CD4-positive, alpha-beta memory T cell (primary cell): ENCODE results near the gene AKNA. TPM values are rescaled to one million over a fixed set of nuclear protein-coding genes. Genes with fewer than 3 reads are reported as not detected.
"Not testable (repeated sequence)": the region's sequence is repeated elsewhere in the genome, so short reads cannot be mapped to it uniquely, and the experiment has no call there.

Experiments
- CTCF ChIA-PET: fragments of 350-600 bp; sonication (Branson Sonifier 250); formaldehyde crosslinking; loops from one replicate; lab custom pipeline; 2021; ENCODE audit warnings: inconsistent platforms; ENCODE audit not compliant: partially characterized antibody; lab: Charles Lee
- POLR2A ChIA-PET: fragments of 350-600 bp; sonication (Branson Sonifier 250); formaldehyde crosslinking; loops from one replicate; lab custom pipeline; 2021; ENCODE audit not compliant: partially characterized antibody; lab: Charles Lee
- DNase-seq, 5 donors: peaks; one replicate each; pipeline versions ENCODE4 v3.0.0 to v3.0.0-alpha.2; 2020 to 2022; ENCODE audit warnings: mixed read lengths in 1 of 5
- H3K27ac ChIP-seq: one replicate; pipeline ENCODE4 v1.7.0; 2013; ENCODE audit warnings: low read depth, low read length
- H3K27me3 ChIP-seq: 2 replicates; pipeline ENCODE4 v1.7.0; 2013; ENCODE audit warnings: mild to moderate bottlenecking, low read length, moderate library complexity; ENCODE audit not compliant: insufficient read depth
- H3K36me3 ChIP-seq: 2 replicates; pipeline ENCODE4 v1.7.0; 2013; ENCODE audit warnings: mild to moderate bottlenecking, low read length, moderate library complexity; ENCODE audit not compliant: insufficient read depth
- H3K4me1 ChIP-seq: 2 replicates; pipeline ENCODE4 v1.7.0; 2013; ENCODE audit warnings: mild to moderate bottlenecking, low read length, moderate library complexity; ENCODE audit not compliant: insufficient read depth
- H3K4me3 ChIP-seq, 2 donors: one replicate each; pipeline ENCODE4 v1.7.0; 2013; ENCODE audit warnings: low read length in 2 of 2, mild to moderate bottlenecking in 1 of 2
- H3K9me3 ChIP-seq, 2 donors: one replicate each; pipeline ENCODE4 v1.7.0; 2013; ENCODE audit warnings: low read length in 2 of 2, control low read depth in 1 of 2; ENCODE audit not compliant: control insufficient read depth in 1 of 2
- H3K27ac Mint-ChIP-seq, 7 donors: one replicate each; pipeline ENCODE4 v1.8.0; 2020 to 2021; ENCODE audit warnings: mixed read lengths in 7 of 7, mild to moderate bottlenecking in 6 of 7, inconsistent platforms in 3 of 7, moderate library complexity in 3 of 7
- H3K27me3 Mint-ChIP-seq, 2 donors: one replicate each; pipeline ENCODE4 v1.8.0; 2020 to 2021; ENCODE audit warnings: mixed read lengths in 2 of 2
- H3K36me3 Mint-ChIP-seq, 2 donors: one replicate each; pipeline ENCODE4 v1.8.0; 2020 to 2021; ENCODE audit warnings: mixed read lengths in 2 of 2, inconsistent platforms in 1 of 2, mild to moderate bottlenecking in 1 of 2
- H3K4me1 Mint-ChIP-seq, 4 donors: one replicate each; pipeline ENCODE4 v1.8.0; 2020 to 2021; ENCODE audit warnings: mixed read lengths in 4 of 4, mild to moderate bottlenecking in 1 of 4
- H3K4me3 Mint-ChIP-seq, 8 donors: one replicate each; pipeline ENCODE4 v1.8.0; 2020 to 2021; ENCODE audit warnings: mixed read lengths in 8 of 8, mild to moderate bottlenecking in 7 of 8, moderate library complexity in 6 of 8, inconsistent platforms in 3 of 8
- H3K9me3 Mint-ChIP-seq, 8 donors: one replicate each; pipeline ENCODE4 v1.8.0; 2020 to 2021; ENCODE audit warnings: mixed read lengths in 8 of 8, mild to moderate bottlenecking in 5 of 8, inconsistent platforms in 3 of 8, moderate library complexity in 1 of 8
- intact Hi-C: fragments of 100-400 bp; cut with micrococcal nuclease; formaldehyde crosslinking; loops from one replicate; pipeline ENCODE4 v1.15.1; 2023
- polyA plus RNA-seq, 2 donors: library from polyadenylated mRNA; unstranded; fragments of 300-500 nt; fragmentation: Illumina TruSeq; gene quantifications; one replicate each; pipeline ENCODE4 v1.2.3, GENCODE V29; 2021
- total RNA-seq, 2 experiments: library from RNA; stranded (reverse); gene quantifications; one replicate each; pipeline ENCODE4 v1.2.3, GENCODE V29; 2021

AKNA gene
- total and polyA plus RNA-seq, 4 experiments from 2014 or later = 1.9 to 375 (median 205) TPM

DNA sequence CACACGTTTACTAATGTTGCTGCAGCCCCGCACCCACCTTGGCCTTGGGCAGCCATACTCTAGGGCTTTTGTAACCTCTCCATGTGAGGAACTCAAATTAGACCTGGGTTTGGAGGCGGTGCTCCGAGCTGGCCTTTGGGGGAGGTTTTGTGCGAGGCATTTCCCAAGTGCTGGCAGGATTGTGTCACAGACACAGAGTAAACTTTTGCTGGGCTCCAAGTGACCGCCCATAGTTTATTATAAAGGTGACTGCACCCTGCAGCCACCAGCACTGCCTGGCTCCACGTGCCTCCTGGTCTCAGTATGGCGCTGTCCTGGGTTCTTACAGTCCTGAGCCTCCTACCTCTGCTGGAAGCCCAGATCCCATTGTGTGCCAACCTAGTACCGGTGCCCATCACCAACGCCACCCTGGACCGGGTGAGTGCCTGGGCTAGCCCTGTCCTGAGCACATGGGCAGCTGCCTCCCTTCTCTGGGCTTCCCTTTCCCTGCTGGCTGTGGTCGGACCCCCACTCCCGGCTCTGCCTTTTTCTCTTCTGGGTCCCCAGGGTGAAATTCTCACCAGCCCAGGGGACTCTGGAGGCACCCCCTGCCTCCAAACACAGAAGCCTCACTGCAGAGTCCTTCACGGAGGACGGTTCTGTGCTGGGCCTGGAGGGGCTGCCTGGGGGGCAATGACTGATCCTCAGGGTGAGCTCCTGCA is 64.8 kb downstream of the AKNA start, which contains the start of gene ORM1:
Gene ORM1 (plus strand): TSS at position 268 of the 701 bp plus-strand sequence. CDS start 36 bp downstream, at position 304.
- H3K36me3 Mint-ChIP-seq, H3K4me3 Mint-ChIP-seq, H3K4me1 ChIP-seq, POLR2A ChIA-PET, DNase-seq, H3K4me1 Mint-ChIP-seq, H3K27ac Mint-ChIP-seq, H3K27me3 ChIP-seq, H3K9me3 Mint-ChIP-seq, H3K4me3 ChIP-seq, H3K36me3 ChIP-seq, H3K9me3 ChIP-seq, intact Hi-C loops, H3K27ac ChIP-seq: not testable (repeated sequence)
- H3K27me3 Mint-ChIP-seq = peaks cover 7 to 10% of the 10 kb centered on the region in 2 donors
- CTCF ChIA-PET = interaction anchor here (1.2 kb wide), 1 partner anchor 30 kb away, joined by 3 read pairs; no protein-coding TSS in a partner anchor

DNA sequence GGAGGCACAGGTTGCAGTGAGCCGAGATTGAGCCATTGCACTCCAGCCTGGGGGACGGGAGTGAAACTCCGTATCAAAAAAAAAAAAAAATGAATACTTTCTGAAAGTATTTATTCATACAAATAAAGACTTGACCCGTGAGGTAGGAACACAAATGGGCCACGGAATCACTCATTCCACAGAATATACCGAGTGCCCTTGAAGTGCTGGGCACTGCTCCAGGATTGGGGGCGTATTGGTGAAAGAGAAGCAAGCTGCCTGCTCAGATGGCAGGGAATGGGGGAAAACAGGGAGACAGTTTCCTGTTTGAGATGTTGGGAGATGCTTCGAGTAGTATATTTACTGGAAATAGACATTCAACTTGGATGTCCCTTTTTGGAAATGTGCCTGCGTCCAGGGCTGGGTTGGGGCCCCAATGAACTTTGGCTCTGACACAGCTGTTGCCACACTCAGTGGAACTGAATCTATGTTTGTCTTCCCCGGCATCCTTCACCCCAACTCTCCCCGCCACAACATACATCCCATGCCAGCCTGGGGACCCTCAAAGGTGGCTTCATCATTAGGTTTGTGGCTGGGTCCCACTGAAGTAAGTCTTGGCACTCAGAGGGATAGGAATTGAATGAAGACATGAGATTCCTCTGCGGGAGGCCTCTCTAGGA is 65.5 kb downstream of the AKNA start:
- intact Hi-C loops, H3K4me1 ChIP-seq, H3K36me3 Mint-ChIP-seq, H3K4me3 ChIP-seq, H3K27ac Mint-ChIP-seq, H3K36me3 ChIP-seq, H3K4me3 Mint-ChIP-seq, DNase-seq, H3K9me3 Mint-ChIP-seq, H3K4me1 Mint-ChIP-seq, H3K27me3 ChIP-seq, H3K9me3 ChIP-seq, POLR2A ChIA-PET, H3K27ac ChIP-seq: not testable (repeated sequence)
- peaks cover 7 to 10% of the 10 kb centered on the region in 2 donors for H3K27me3 Mint-ChIP-seq
- CTCF ChIA-PET = interaction anchor here (0.6 to 1.2 kb wide), 2 partner anchors 29 to 303 kb away, joined by 3 to 4 read pairs; no protein-coding TSS in a partner anchor

DNA sequence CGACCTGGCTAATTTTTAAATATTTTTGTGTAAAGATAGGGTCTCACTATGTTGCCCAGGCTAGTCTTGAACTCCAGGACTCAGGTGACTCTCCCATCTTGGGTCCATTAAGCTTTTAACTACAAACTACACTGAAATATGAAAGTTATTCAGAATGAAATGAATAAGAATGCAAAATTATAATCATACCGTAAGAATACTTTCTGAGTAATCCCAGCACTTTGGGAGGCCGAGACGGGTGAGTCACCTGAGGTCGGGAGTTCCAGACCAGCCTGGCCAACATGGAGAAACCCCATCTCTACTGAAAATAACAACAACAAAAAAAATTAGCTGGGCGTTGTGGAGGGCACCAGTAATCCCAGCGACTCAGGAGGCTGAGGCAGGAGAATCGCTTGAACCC is 66.0 kb downstream of the AKNA start:
- CTCF ChIA-PET = interaction anchor here (0.6 to 1.2 kb wide), 2 partner anchors 29 to 303 kb away, joined by 3 to 4 read pairs; no protein-coding TSS in a partner anchor
- Histone ChIP-seq H3K4me3 (no peak overlapping the region), H3K27ac (no peak overlapping the region), H3K9me3 (no peaks in the 10 kb centered on the region), H3K36me3 (no peaks in the 10 kb centered on the region), H3K27me3 (no peaks in the 10 kb centered on the region), H3K4me1 (no peaks in the 10 kb centered on the region)
- no peak overlapping the region for H3K4me3 Mint-ChIP-seq
- POLR2A ChIA-PET = no interaction called here
- intact Hi-C loops = no loop called here
- no peak overlapping the region for H3K27ac Mint-ChIP-seq
- peaks cover 7 to 10% of the 10 kb centered on the region in 2 donors for H3K27me3 Mint-ChIP-seq
- H3K9me3 Mint-ChIP-seq = no peaks in the 10 kb centered on the region
- no peaks in the 10 kb centered on the region for H3K4me1 Mint-ChIP-seq
- DNase-seq = no peak
- H3K36me3 Mint-ChIP-seq = no peaks in the 10 kb centered on the region

- H3K4me1 Mint-ChIP-seq, H3K9me3 Mint-ChIP-seq, H3K27ac Mint-ChIP-seq, DNase-seq, H3K27ac ChIP-seq, H3K4me1 ChIP-seq, H3K9me3 ChIP-seq, H3K4me3 ChIP-seq, H3K36me3 ChIP-seq, H3K36me3 Mint-ChIP-seq, H3K4me3 Mint-ChIP-seq, intact Hi-C loops, POLR2A ChIA-PET, H3K27me3 ChIP-seq: not testable (repeated sequence)
- H3K27me3 Mint-ChIP-seq = peaks cover 10% of the 10 kb centered on the region in 2 donors
- CTCF ChIA-PET = interaction anchor here (0.6 kb wide), 1 partner anchor 75 kb away, joined by 3 read pairs; no protein-coding TSS in a partner anchor
Measured at GRCh38 chr9:114320710-114321109, 67.1 kb downstream of the AKNA start.

DNA sequence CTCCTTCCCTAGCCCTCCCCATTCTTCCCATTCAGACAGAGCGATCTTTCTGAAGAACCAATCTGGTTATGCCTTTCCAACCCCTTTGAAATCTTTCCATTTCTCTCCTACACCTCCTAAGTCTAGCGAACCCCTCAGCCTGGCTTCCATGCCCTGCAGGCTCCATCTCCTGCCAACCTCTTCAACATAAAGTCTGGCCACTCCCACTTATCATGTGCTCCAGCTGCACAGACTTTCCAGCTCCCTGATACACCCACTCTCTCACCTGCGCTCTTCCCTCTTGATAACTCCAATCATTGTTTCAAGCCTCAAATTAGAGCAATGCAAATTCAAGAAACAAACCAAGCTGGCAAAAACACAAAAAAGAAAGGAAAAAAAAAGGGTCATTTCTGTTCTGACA is 68.6 kb downstream of the AKNA start:
- H3K9me3 Mint-ChIP-seq = no peaks in the 10 kb centered on the region
- peaks cover 10% of the 10 kb centered on the region in 2 donors for H3K27me3 Mint-ChIP-seq
- H3K4me1 Mint-ChIP-seq = no peaks in the 10 kb centered on the region
- no peak overlapping the region for H3K27ac ChIP-seq
- intact Hi-C loops = no loop called here
- H3K36me3 ChIP-seq = no peaks in the 10 kb centered on the region
- no peak overlapping the region for H3K27ac Mint-ChIP-seq
- H3K4me1 ChIP-seq = no peaks in the 10 kb centered on the region
- H3K36me3 Mint-ChIP-seq = no peaks in the 10 kb centered on the region
- no peaks in the 10 kb centered on the region for H3K27me3 ChIP-seq
- DNase-seq = no peak
- POLR2A ChIA-PET = no interaction called here
- no peak overlapping the region for H3K4me3 Mint-ChIP-seq
- H3K9me3 ChIP-seq = no peaks in the 10 kb centered on the region
- no peak overlapping the region for H3K4me3 ChIP-seq
- CTCF ChIA-PET = no interaction called here

DNA sequence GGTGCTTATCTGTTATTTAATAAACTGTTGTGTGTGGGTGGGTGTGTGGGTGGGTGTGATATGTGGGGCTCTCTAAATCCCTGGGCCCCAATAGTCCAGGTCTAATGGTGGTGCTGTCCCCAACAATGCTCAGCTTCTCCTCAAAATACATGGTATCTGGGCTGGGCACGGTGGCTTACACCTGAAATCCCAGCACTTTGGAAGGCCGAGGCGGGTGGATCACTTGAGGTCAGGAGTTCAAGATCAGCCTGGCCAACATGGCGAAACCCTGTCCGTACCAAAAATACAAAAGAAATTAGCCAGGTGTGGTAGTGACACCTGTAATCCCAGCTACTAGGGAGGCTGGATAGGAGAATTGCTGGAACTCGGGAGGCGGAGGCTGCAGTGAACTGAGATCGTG is 69.4 kb downstream of the AKNA start:
- H3K4me1 Mint-ChIP-seq = no peaks in the 10 kb centered on the region
- Histone ChIP-seq H3K36me3 (no peaks in the 10 kb centered on the region), H3K27me3 (no peaks in the 10 kb centered on the region), H3K9me3 (no peaks in the 10 kb centered on the region), H3K27ac (no peak overlapping the region), H3K4me3 (no peak overlapping the region), H3K4me1 (no peaks in the 10 kb centered on the region)
- intact Hi-C loops = no loop called here
- DNase-seq = no peak
- no peaks in the 10 kb centered on the region for H3K9me3 Mint-ChIP-seq
- no peaks in the 10 kb centered on the region for H3K36me3 Mint-ChIP-seq
- ChIA-PET CTCF (no interaction called here), POLR2A (no interaction called here)
- no peak overlapping the region for H3K27ac Mint-ChIP-seq
- no peak overlapping the region for H3K4me3 Mint-ChIP-seq
- H3K27me3 Mint-ChIP-seq = peaks cover 10% of the 10 kb centered on the region in 2 donors

DNA sequence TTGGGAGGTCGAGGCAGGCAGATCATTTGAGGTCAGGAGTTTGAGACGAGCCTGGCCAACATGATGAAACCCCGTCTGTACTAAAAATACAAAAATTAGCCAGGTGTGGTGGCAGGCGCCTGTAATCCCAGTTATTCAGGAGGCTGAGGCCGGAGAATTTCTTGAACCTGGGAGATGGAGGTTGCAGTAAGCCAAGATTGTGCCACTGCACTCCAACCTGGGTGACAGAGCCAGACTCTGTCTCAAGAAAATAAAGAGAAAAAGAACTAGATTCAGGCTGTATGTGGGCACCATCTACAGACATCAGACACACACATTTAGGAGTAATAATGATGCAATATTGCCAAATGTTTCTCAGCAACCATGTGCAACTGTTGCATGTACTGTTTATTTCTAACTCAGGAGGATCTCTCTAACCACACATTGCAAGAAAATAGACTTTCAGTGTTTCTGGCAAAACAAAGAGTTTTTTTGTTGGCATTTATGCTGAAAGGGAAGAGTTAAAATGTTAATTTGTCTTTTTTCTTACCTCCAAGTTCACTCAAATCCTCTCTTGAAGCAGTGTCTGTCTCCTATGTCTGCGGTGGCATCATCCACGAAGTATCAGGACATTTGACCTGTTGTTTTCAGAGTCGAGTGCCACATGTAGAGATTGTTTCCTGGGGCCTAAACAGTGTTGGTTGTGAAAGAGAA is 70.0 kb downstream of the AKNA start:
- ChIA-PET CTCF (no interaction called here), POLR2A (no interaction called here)
- intact Hi-C loops = no loop called here
- Mint-ChIP-seq H3K9me3 (no peaks in the 10 kb centered on the region), H3K27me3 (peaks cover 10% of the 10 kb centered on the region in 2 donors), H3K36me3 (no peaks in the 10 kb centered on the region), H3K27ac (no peak overlapping the region), H3K4me1 (no peaks in the 10 kb centered on the region), H3K4me3 (no peak overlapping the region)
- DNase-seq = no peak
- Histone ChIP-seq H3K27ac (no peak overlapping the region), H3K4me1 (no peaks in the 10 kb centered on the region), H3K27me3 (no peaks in the 10 kb centered on the region), H3K9me3 (no peaks in the 10 kb centered on the region), H3K4me3 (no peak overlapping the region), H3K36me3 (no peaks in the 10 kb centered on the region)
